ENCODE data around the gene PDE6G. TPM values are rescaled to one million over a fixed set of nuclear protein-coding genes. Genes with fewer than 3 reads are reported as not detected.

The PDE6G gene
- total and polyA plus RNA-seq, 2 of the 8 experiments (the other 6 are each of a cell fraction or from before 2014, with no cell fraction given) = 5.8 to 12.9 TPM

DNA sequence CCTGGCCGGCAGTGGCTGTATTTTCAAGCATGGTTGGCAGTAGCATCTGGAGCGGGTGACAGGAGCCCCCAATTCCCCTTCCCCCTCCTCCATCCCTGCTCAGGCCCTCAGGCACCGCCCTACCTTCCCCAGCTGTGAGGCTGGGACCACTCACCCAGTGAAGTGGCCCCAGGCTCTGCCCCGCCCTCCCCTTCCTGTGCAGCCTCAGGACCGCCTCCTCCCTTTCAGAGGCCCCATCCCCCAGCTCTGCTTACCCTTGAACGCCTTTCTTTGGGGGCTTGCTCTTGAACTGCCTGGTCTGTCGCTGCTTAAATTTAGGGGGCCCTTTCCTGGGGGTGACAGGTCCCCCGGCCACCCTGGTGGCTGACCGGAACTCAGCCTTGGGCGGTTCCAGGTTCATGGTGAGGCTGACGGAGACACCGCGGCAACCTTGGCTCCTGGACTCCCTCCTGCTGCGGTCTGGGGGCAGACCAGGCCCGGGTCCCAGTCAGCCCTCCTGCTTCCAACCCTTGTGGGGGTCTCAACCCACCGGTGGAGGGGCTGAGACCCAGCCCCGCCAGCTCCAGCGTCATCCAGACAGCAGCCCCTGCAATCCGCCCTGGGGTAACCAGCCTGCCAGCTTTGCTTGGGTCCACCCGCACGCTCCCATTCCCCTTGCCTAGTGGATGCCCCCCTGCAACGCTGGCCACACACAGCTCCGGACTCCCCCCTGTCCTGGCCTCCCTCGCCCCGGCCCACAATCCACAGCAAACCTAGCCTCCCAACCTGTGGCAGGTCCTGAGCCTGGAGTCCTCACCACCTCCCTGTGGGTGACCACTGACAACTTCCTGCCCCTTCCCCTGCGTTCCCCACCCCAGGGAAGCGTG lies 3.2 kb downstream of the PDE6G start:
- WGBS, 2 experiments (ENCODE audit: extremely low coverage in 1 of 2, insufficient coverage in 1 of 2, insufficient read length in 1 of 2, insufficient replicate concordance in 2 of 2, low coverage in 1 of 2, low lambda C conversion rate in 2 of 2, missing lambda C conversion rate in 1 of 2) = 55% methylated on average over 21 of the region's 27 CpGs; no CpG with 5 or more reads in 1 of the 2 experiments
- no peaks in the 10 kb centered on the region for H3K9me3 ChIP-seq (ENCODE audit: insufficient read depth in 2 of 2, low read depth in 1 of 2, low read length in 1 of 2)
- peak overlapping the region; percentile 72; the same call in 1 of the 2 replicates for H2BK15ac ChIP-seq (ENCODE audit: low read length)
- H3K79me2 ChIP-seq (ENCODE audit: control insufficient read depth in 1 of 2, insufficient read depth in 2 of 2, low read length in 2 of 2) = no peaks in the 10 kb centered on the region
- H3K36me3 ChIP-seq (ENCODE audit: control insufficient read depth in 2 of 4, insufficient read depth in 4 of 4, low read length in 3 of 4) = no peaks in the 10 kb centered on the region
- FAIRE-seq (no peak), DNase-seq (ENCODE audit: low read depth in 1 of 2, low spot score in 2 of 2) (peak in 1 of 2 experiments; percentile 77)
- H2AFZ ChIP-seq (ENCODE audit: low read length) = no peak overlapping the region
- H3K4me3 ChIP-seq (ENCODE audit: extremely low read depth in 1 of 4, insufficient read depth in 2 of 4, low read depth in 3 of 4, low read length in 4 of 4) = peak overlapping the region in 1 of 4 experiments; percentile 42; a peak in 2 of 8 replicates
- H2BK5ac ChIP-seq (ENCODE audit: low read depth, low read length) = peak overlapping the region; percentile 78; the same call in 1 of the 2 replicates
- H3K23me2 ChIP-seq (ENCODE audit: low read depth, low read length) = peaks cover 4% of the 10 kb centered on the region; the same call in 1 of the 2 replicates
- H3K18ac ChIP-seq (ENCODE audit: extremely low read depth, low read length) = peak overlapping the region; percentile 93
- peak overlapping the region; percentile 84 for H4K91ac ChIP-seq (replicated peaks; ENCODE audit: insufficient read length, low read length)
- peak overlapping the region; percentile 47 to 58; a peak in 3 of 4 replicates for H3K4me2 ChIP-seq (ENCODE audit: insufficient read depth in 1 of 2, low read depth in 2 of 2, low read length in 2 of 2)
- H3K14ac ChIP-seq (ENCODE audit: insufficient read length) = no peak overlapping the region
- H3K23ac ChIP-seq (ENCODE audit: insufficient read length) = no peak overlapping the region
- H4K20me1 ChIP-seq (replicated peaks in 1 of 2; ENCODE audit: control insufficient read depth in 1 of 2, insufficient read depth in 2 of 2, low read length in 2 of 2) = peaks cover 0 to 2% of the 10 kb centered on the region in 2 experiments
- peak overlapping the region; percentile 78 for H3K4ac ChIP-seq (replicated peaks; ENCODE audit: insufficient read length, low read depth, low read length)
- no peak overlapping the region; a peak in 1 of 7 replicates for H3K9ac ChIP-seq (replicated peaks in 1 of 4; ENCODE audit: extremely low read depth in 1 of 4, low read depth in 3 of 4, low read length in 3 of 4)
- H3K27me3 ChIP-seq (replicated peaks in 1 of 4; ENCODE audit: control insufficient read depth in 3 of 4, extremely low read depth in 1 of 4, insufficient read depth in 3 of 4, low read length in 3 of 4) = peaks cover 0 to 4% (median 2%) of the 10 kb centered on the region in 4 experiments; a peak in 2 of 7 replicates
- H2BK12ac ChIP-seq (ENCODE audit: low read depth, low read length) = peak overlapping the region; percentile 68; the same call in 1 of the 2 replicates
- ChIA-PET POLR2A (ENCODE audit: partially characterized antibody) (interaction anchor here (0.8 to 3.7 kb wide), 10 partner anchors 10 to 60 kb away, joined by 3 to 17 read pairs (median 4); partner anchors contain the start of genes ARL16, CCDC137, HGS and NPLOC4), CTCF (ENCODE audit: partially characterized antibody) (interaction anchor here (0.8 to 1.3 kb wide), 2 partner anchors 31 to 45 kb away, joined by 3 read pairs; partner anchors contain the start of genes ARL16 and HGS)
- no peak overlapping the region for H2AK5ac ChIP-seq (ENCODE audit: low read depth, low read length)
- H3K4me1 ChIP-seq (replicated peaks in 1 of 4; ENCODE audit: control insufficient read depth in 3 of 4, insufficient read depth in 4 of 4, low read length in 3 of 4) = peaks cover 0 to 13% (median 7%) of the 10 kb centered on the region in 4 experiments; a peak in 6 of 7 replicates
- H3K27ac ChIP-seq (ENCODE audit: low read depth, low read length) = no peak overlapping the region; the same call in 1 of the 2 replicates
- H2BK20ac ChIP-seq (ENCODE audit: low read length) = no peak overlapping the region
- H4K5ac ChIP-seq (ENCODE audit: insufficient read length, low read depth, low read length) = peak overlapping the region; percentile 91
- peaks cover 3% of the 10 kb centered on the region; the same call in 1 of the 2 replicates for H3K79me1 ChIP-seq (ENCODE audit: low read depth, low read length)
- H4K8ac ChIP-seq (ENCODE audit: extremely low read depth, insufficient read depth, low read length) = peak overlapping the region; percentile 86
- H2BK120ac ChIP-seq (replicated peaks; ENCODE audit: low read depth, low read length) = peak overlapping the region; percentile 83
- peak overlapping the region; percentile 59 for H3K56ac ChIP-seq (replicated peaks; ENCODE audit: insufficient read length, low read depth, low read length)
- TF ChIP-seq CHD2 (IDR thresholded peaks at IDR 0.05; ENCODE audit: low read length) (no peak), KDM4A (IDR thresholded peaks at IDR 0.05; ENCODE audit: low read depth, low read length, severe bottlenecking) (no peak), BRCA1 (IDR thresholded peaks at IDR 0.05; ENCODE audit: low read depth, low read length) (no peak)
- TF ChIP-seq, protein P1, sequence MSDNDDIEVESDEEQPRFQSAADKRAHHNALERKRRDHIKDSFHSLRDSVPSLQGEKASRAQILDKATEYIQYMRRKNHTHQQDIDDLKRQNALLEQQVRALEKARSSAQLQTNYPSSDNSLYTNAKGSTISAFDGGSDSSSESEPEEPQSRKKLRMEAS (IDR thresholded peaks at IDR 0.05) = no peak

Measured in H1 (cell line).